Ovary (tissue), 3 donors: ENCODE results near the gene FUT2.

Experiments used
- CTCF ChIP-seq, 3 donors: fragments of 450-650 bp in 2 of 3; fragments of 200-600 bp in 1 of 3; IDR thresholded peaks; one replicate each; pipeline versions ENCODE4 v1.5.1 to v1.8.0; 2016 to 2022; ENCODE audit warnings: antibody characterized with exemption in 3 of 3, mild to moderate bottlenecking in 1 of 3
- POLR2A ChIP-seq: fragments of 450-650 bp; IDR thresholded peaks from one replicate; pipeline ENCODE4 v1.6.1; 2017; ENCODE audit warnings: antibody characterized with exemption, mild to moderate bottlenecking, moderate library complexity
- donor health status: DM: no; HTN: no; CAD: no.

DNA sequence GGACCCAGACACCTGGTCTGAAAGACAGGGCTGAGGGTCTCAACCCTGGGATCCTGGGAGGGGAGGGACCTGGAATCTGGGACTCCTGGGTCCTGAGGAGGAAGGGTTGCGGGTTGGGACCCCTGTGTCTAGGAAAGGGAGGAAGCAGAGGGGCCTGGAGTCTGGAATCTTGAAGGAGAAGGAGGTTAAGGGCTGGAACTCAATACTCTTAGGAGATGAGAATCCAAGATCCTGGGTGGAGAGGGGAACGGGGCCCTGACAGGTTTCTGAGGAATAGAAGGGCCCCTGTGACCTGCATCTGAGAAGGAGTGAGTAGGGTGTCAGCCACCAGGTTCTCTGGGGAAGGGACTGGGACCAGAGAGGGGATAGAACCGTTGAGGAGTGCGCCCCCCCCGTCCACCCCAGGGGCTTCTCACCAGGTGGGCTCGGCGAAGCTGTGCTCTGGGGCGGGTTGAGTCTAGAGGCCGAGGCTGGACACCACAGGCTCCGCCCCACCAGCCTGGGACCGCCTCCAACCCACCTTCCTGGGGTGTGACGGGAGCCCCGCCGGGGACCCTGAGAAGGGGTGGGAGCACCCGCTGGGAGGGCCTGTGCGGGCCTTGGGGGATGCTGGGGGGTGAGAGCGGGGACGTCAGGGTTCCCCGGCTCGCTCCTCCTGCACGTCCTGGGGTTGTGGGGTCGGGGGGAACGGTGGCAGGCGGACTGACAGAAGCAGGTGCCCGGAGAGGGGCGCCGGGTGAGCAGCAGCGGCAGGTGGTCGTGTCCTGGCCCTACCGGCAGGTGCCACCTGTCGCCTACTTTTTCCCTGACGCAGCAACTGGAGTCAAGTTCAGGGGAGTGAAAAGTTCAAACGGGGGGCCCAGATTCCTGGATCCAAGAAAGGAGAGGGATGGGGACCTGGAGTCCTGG lies 23.7 kb downstream of the FUT2 start, which contains the start of gene MAMSTR:
- TF ChIP-seq CTCF (IDR thresholded peaks at IDR 0.05) (no peak), POLR2A (no peak)
